ENCODE measurements around the gene ZNF516. TPM values are rescaled to one million over a fixed set of nuclear protein-coding genes. Genes with fewer than 3 reads are reported as not detected.

Gene ZNF516
- total RNA-seq, 1 donor from 2014 or later = 26.1 TPM

DNA sequence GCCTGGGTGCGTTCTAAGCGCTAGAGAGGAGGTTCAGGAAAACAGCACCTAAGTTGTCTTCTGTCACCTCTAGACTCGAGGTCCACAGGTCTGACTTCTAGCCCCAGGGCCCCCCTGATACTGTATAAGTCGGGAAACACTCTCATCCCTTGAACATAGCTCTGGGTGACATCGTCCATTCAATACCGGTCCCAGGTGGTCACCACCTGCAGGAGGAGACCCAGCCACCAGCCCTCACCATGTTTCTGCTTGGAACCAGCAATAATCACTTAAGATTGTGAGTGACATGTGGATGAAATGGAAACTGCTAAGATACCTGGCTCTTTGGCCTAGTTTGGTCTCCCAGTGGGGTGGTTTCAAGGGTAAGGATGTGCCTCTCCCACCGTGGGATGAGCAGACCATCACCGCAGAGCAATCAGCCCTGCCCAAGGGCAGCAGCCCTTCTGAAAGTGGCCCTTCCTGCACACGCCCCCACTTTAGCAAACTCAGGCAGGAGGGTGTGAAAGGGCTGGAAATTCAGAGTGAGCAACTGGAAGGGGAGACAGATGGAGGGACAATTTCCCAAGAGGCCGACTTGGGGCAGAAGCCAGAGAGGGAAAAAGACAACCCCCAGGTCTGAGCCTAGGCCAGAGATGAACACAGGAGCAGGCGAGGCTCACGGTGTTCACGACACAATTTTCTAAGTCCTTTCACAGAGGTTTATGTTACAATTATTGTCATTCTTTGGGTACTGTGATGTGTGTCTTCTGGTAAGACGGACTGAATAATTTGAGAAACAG is 95.2 kb downstream of the ZNF516 start:
- Mint-ChIP-seq H3K27me3 (ENCODE audit: low read depth) (no peaks in the 10 kb centered on the region), H3K4me3 (ENCODE audit: unreplicated experiment) (no peak overlapping the region), H3K9me3 (ENCODE audit: low read depth) (no peaks in the 10 kb centered on the region), H3K27ac (ENCODE audit: unreplicated experiment) (no peak overlapping the region), H3K36me3 (ENCODE audit: low read depth) (no peaks in the 10 kb centered on the region), H3K4me1 (ENCODE audit: low read depth) (peaks cover 6% of the 10 kb centered on the region)
- no peak for DNase-seq (ENCODE audit: low spot score)
- TF ChIP-seq, protein P1, sequence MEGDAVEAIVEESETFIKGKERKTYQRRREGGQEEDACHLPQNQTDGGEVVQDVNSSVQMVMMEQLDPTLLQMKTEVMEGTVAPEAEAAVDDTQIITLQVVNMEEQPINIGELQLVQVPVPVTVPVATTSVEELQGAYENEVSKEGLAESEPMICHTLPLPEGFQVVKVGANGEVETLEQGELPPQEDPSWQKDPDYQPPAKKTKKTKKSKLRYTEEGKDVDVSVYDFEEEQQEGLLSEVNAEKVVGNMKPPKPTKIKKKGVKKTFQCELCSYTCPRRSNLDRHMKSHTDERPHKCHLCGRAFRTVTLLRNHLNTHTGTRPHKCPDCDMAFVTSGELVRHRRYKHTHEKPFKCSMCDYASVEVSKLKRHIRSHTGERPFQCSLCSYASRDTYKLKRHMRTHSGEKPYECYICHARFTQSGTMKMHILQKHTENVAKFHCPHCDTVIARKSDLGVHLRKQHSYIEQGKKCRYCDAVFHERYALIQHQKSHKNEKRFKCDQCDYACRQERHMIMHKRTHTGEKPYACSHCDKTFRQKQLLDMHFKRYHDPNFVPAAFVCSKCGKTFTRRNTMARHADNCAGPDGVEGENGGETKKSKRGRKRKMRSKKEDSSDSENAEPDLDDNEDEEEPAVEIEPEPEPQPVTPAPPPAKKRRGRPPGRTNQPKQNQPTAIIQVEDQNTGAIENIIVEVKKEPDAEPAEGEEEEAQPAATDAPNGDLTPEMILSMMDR (IDR thresholded peaks at IDR 0.05) = no peak

DNA sequence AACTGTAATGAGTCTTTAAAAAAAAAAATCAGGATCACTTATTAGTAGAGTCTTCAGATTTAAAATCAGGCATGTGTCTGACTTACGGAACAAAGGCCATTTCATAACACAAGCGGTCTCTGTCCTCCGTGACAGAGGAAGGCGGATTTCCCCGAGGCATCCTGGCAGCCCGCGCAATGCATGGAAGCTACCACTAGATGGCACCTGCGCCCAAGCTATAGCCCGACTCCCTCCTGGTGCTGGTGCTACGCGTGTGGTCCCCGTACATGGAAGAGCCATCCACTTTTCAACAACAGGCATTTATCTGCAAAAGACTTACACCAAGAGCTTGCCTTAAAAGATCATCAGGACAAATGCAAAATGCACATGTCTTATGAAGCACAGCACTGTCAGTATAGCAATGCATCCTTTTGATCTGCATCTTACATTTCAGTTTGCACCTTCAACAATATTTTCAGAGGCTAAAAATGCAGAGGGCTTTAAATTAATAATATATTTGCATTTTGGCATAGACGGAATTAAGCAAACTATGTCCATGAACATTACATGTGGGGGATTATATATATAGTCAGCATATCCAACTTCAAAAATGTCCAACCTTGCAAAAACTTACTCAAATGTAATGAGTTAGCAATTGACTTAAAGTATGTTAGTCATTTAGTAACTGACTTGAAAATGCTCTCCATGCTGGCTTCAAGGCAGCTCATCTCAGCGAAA is 96.0 kb downstream of the ZNF516 start:
- H3K4me1 Mint-ChIP-seq (ENCODE audit: low read depth) = peaks cover 6% of the 10 kb centered on the region
- no peak overlapping the region for H3K27ac Mint-ChIP-seq (ENCODE audit: unreplicated experiment)
- TF ChIP-seq, protein P1 (IDR thresholded peaks at IDR 0.05) = peak; percentile 99
- DNase-seq (ENCODE audit: low spot score) = no peak
- H3K27me3 Mint-ChIP-seq (ENCODE audit: low read depth) = no peaks in the 10 kb centered on the region
- H3K9me3 Mint-ChIP-seq (ENCODE audit: low read depth) = no peaks in the 10 kb centered on the region
- no peak overlapping the region for H3K4me3 Mint-ChIP-seq (ENCODE audit: unreplicated experiment)
- H3K36me3 Mint-ChIP-seq (ENCODE audit: low read depth) = no peaks in the 10 kb centered on the region

DNA sequence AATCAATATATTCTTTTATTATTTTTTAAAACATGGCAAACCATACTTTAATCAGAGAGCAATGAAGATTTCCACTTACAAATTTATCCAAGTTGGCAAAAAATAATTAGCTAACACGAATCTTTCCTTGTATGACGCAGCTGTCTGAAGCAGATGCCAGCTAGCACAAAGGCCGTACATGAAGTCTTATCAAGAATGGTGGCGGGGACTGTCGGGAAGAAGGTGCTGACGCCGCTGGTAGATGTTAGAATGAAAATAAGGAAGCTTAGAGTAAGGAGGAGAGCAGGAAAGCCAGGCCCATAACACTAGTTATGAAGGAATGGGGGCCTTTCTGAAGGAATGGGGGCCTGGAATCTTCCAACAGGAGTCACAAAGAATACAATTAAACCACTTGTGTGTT is 96.7 kb downstream of the ZNF516 start:
- no peak for DNase-seq (ENCODE audit: low spot score)
- H3K4me3 Mint-ChIP-seq (ENCODE audit: unreplicated experiment) = no peak overlapping the region
- H3K36me3 Mint-ChIP-seq (ENCODE audit: low read depth) = no peaks in the 10 kb centered on the region
- peaks cover 6% of the 10 kb centered on the region for H3K4me1 Mint-ChIP-seq (ENCODE audit: low read depth)
- H3K27me3 Mint-ChIP-seq (ENCODE audit: low read depth) = no peaks in the 10 kb centered on the region
- TF ChIP-seq, protein P1 (IDR thresholded peaks at IDR 0.05) = no peak
- no peak overlapping the region for H3K27ac Mint-ChIP-seq (ENCODE audit: unreplicated experiment)
- no peaks in the 10 kb centered on the region for H3K9me3 Mint-ChIP-seq (ENCODE audit: low read depth)

DNA sequence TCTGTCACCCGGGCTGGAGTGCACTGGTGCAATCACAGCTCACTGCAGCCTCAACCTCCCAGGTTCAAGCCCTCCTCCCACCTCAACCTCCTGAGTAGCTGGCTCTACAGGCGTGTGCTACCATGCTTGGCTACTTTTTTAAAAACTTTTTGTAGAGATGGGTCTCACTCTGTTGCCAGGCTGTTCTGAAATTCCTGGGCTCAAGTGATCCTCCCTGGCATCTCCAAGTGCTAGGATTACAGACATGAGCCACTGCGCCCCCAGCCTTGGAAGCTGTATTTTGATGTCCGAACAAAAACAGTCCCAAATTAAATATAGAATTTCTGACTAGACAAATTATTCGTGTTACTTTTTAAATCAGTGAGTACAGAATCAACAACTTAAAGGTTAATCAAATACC is 97.4 kb downstream of the ZNF516 start:
- H3K4me1 Mint-ChIP-seq (ENCODE audit: low read depth) = peaks cover 6% of the 10 kb centered on the region
- H3K9me3 Mint-ChIP-seq (ENCODE audit: low read depth) = no peaks in the 10 kb centered on the region
- H3K36me3 Mint-ChIP-seq (ENCODE audit: low read depth) = no peaks in the 10 kb centered on the region

DNA sequence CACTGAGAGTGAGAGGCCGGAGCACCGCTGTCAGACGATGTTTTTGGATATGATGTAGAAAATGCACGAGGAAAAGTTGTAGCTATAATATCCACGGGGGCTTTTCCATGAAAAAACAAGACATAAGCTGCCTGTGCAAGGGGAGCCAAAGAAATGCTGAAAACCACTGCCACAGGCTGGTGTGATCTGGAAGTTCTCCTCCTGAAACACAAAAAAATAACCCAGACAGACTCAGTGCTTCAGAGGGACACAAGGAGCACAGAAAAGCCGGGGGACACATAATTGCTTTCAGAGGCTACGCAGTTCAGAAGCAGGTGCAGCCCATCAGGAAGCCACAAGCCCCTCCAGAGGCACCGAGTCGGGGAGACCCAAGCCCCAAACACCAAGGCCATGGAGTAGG is 98.2 kb downstream of the ZNF516 start:
- Mint-ChIP-seq H3K36me3 (ENCODE audit: low read depth) (no peaks in the 10 kb centered on the region), H3K9me3 (ENCODE audit: low read depth) (no peaks in the 10 kb centered on the region), H3K4me1 (ENCODE audit: low read depth) (peaks cover 6% of the 10 kb centered on the region), H3K27me3 (ENCODE audit: low read depth) (no peaks in the 10 kb centered on the region), H3K4me3 (ENCODE audit: unreplicated experiment) (no peak overlapping the region), H3K27ac (ENCODE audit: unreplicated experiment) (no peak overlapping the region)
- no peak for DNase-seq (ENCODE audit: low spot score)
- TF ChIP-seq, protein P1 (IDR thresholded peaks at IDR 0.05) = peak; percentile 16

More for the DNA sequence above, 97.4 kb downstream of the ZNF516 start:
- DNase-seq (ENCODE audit: low spot score) = no peak
- Mint-ChIP-seq H3K27me3 (ENCODE audit: low read depth) (no peaks in the 10 kb centered on the region), H3K27ac (ENCODE audit: unreplicated experiment) (no peak overlapping the region), H3K4me3 (ENCODE audit: unreplicated experiment) (no peak overlapping the region)
- TF ChIP-seq, protein P1 (IDR thresholded peaks at IDR 0.05) = no peak

Measured in chondrocyte (in vitro differentiated cells).